Type B pancreatic cell (in vitro differentiated cells): Measurements from ENCODE around the gene GLI3. TPM values are rescaled to one million over a fixed set of nuclear protein-coding genes. Genes with fewer than 3 reads are reported as not detected.

Experiments used
- DNase-seq: peaks from one replicate; pipeline ENCODE4 v3.0.0; 2021; ENCODE audit warnings: mixed read lengths; ENCODE audit not compliant: unreplicated experiment; ENCODE audit errors: extremely low spot score
- H3K27ac Mint-ChIP-seq: 2 replicates; pipeline ENCODE4 v1.8.0; 2021; ENCODE audit warnings: mild to moderate bottlenecking, mixed read lengths
- H3K27me3 Mint-ChIP-seq: 2 replicates; pipeline ENCODE4 v1.8.0; 2021; ENCODE audit warnings: mixed read lengths
- H3K36me3 Mint-ChIP-seq: 2 replicates; pipeline ENCODE4 v1.8.0; 2021; ENCODE audit warnings: mixed read lengths
- H3K4me1 Mint-ChIP-seq: one replicate; pipeline ENCODE4 v1.8.0; 2021; ENCODE audit warnings: mixed read lengths; ENCODE audit not compliant: unreplicated experiment
- H3K4me3 Mint-ChIP-seq: 2 replicates; pipeline ENCODE4 v1.8.0; 2021; ENCODE audit warnings: mild to moderate bottlenecking, mixed read lengths
- H3K9me3 Mint-ChIP-seq: 2 replicates; pipeline ENCODE4 v1.8.0; 2021; ENCODE audit warnings: mixed read lengths
- total RNA-seq: library from RNA; stranded (reverse); gene quantifications from 2 replicates; pipeline ENCODE4 v1.2.1, GENCODE V29; 2021; ENCODE audit warnings: low replicate concordance
- TF ChIP-seq, protein P1 (sequence below): fragments of 200-600 bp; sonication (generic); conservative IDR thresholded peaks from 2 replicates; pipeline ENCODE4 v1.5.0; 2021; ENCODE audit warnings: antibody characterized with exemption, mild to moderate bottlenecking

The GLI3 gene
- total RNA-seq, 1 donor from 2014 or later = 141 TPM

DNA sequence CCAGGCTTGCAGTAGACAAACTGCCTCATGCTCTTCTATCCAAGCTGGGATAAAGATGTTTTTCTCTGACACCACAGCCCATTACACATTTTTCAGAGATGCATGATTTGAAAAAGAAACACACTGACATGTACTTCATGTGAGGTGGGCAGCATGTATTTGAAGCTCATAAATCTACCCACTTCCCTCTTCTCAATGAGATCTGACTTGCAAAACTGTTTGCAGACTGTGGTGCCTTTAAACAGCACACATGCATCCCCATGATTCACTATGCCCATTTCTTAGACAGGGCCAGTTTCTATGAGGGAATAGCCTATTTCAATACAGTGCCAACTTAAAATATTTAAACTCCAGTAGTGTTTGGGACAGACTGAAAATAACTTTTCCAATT is 109.8 kb downstream of the GLI3 start:
- TF ChIP-seq, protein P1, sequence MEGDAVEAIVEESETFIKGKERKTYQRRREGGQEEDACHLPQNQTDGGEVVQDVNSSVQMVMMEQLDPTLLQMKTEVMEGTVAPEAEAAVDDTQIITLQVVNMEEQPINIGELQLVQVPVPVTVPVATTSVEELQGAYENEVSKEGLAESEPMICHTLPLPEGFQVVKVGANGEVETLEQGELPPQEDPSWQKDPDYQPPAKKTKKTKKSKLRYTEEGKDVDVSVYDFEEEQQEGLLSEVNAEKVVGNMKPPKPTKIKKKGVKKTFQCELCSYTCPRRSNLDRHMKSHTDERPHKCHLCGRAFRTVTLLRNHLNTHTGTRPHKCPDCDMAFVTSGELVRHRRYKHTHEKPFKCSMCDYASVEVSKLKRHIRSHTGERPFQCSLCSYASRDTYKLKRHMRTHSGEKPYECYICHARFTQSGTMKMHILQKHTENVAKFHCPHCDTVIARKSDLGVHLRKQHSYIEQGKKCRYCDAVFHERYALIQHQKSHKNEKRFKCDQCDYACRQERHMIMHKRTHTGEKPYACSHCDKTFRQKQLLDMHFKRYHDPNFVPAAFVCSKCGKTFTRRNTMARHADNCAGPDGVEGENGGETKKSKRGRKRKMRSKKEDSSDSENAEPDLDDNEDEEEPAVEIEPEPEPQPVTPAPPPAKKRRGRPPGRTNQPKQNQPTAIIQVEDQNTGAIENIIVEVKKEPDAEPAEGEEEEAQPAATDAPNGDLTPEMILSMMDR = no peak
- H3K27me3 Mint-ChIP-seq = no peaks in the 10 kb centered on the region
- H3K36me3 Mint-ChIP-seq = peaks cover 28% of the 10 kb centered on the region
- no peak overlapping the region for H3K4me3 Mint-ChIP-seq
- peaks cover 5% of the 10 kb centered on the region for H3K9me3 Mint-ChIP-seq
- H3K4me1 Mint-ChIP-seq = peaks cover 21% of the 10 kb centered on the region
- no peak overlapping the region for H3K27ac Mint-ChIP-seq
- DNase-seq = no peak

- no peak for DNase-seq
- peak overlapping the region; percentile 6 for H3K27ac Mint-ChIP-seq
- H3K4me1 Mint-ChIP-seq = peaks cover 22% of the 10 kb centered on the region
- H3K4me3 Mint-ChIP-seq = no peak overlapping the region
- peaks cover 28% of the 10 kb centered on the region for H3K36me3 Mint-ChIP-seq
- TF ChIP-seq, protein P1 = no peak
- H3K27me3 Mint-ChIP-seq = no peaks in the 10 kb centered on the region
- H3K9me3 Mint-ChIP-seq = peaks cover 5% of the 10 kb centered on the region
These were observed 110.4 kb downstream of the GLI3 start for GRCh38 chr7:42126475-42127231.

DNA sequence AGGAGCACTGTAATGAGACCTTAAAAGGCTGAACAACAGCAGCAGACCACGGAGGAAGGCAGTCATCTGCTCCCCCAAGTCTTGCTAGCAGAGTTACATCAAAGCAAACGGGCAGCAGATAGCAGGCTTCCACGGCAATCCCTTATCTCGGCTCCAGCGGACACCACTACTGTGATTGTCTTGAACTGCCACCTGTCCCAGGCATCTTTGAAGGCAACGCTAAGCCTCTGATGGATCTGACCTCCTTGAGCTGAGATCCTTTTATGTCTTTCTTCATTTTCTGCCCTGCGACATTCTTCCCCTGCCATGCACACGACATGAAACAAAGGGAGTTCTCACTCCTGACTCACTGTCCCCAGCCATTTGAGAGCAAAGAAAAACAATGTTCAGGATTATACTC is 111.7 kb downstream of the GLI3 start:
- H3K27me3 Mint-ChIP-seq = no peaks in the 10 kb centered on the region
- peaks cover 20% of the 10 kb centered on the region for H3K36me3 Mint-ChIP-seq
- H3K4me1 Mint-ChIP-seq = peaks cover 32% of the 10 kb centered on the region
- no peak overlapping the region for H3K4me3 Mint-ChIP-seq
- peaks cover 2% of the 10 kb centered on the region for H3K9me3 Mint-ChIP-seq
- DNase-seq = no peak
- TF ChIP-seq, protein P1 = no peak
- no peak overlapping the region for H3K27ac Mint-ChIP-seq

DNA sequence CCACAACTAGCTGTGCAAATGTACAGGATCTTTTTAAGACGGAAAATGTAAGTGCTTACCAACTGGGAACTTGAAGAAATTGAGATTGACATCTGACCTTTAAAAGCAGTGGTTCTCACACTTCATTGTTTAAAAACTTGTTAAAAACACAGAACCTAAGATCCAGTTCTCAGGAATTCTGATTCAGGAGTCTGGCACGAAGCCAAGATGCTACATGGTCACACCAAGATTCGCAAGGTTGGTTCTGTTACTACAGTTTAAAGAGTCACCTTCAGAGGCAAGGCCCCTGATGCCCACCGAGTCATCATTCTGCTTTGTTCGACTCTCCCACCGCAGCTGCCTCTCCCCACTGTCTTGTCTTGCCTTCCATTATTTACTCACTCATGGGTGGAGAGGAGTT is 113.3 kb downstream of the GLI3 start:
- no peak overlapping the region for H3K4me3 Mint-ChIP-seq
- H3K36me3 Mint-ChIP-seq = peaks cover 26% of the 10 kb centered on the region
- H3K4me1 Mint-ChIP-seq = peaks cover 46% of the 10 kb centered on the region
- TF ChIP-seq, protein P1 = no peak
- H3K27me3 Mint-ChIP-seq = no peaks in the 10 kb centered on the region
- H3K27ac Mint-ChIP-seq = no peak overlapping the region
- no peaks in the 10 kb centered on the region for H3K9me3 Mint-ChIP-seq
- no peak for DNase-seq

DNA sequence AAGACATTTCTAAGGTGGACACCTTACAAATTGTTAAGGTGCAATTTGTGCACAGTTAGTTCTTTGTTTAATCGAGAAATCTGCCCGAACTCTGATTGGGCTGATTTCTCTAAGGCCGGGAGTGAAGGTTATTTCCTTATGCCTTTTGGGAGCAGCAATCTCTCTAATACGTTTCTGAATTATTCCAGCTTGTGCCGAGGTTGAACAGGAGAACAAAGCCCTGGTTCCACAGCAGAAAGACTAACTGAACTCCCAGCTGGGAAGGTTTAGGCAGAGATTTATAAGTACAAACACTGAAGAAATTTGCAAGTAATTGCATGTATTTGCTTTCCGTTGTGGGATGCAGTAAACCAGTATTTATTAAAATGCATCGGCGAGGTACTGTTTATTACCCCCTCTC is 116.8 kb downstream of the GLI3 start:
- Mint-ChIP-seq H3K27ac (peak overlapping the region; percentile 17), H3K27me3 (no peaks in the 10 kb centered on the region), H3K4me1 (peaks cover 55% of the 10 kb centered on the region), H3K4me3 (no peak overlapping the region), H3K36me3 (peaks cover 36% of the 10 kb centered on the region), H3K9me3 (no peaks in the 10 kb centered on the region)
- TF ChIP-seq, protein P1 = no peak
- no peak for DNase-seq
